Measurements from ENCODE around the gene FIZ1.

FIZ1 gene, protein sequence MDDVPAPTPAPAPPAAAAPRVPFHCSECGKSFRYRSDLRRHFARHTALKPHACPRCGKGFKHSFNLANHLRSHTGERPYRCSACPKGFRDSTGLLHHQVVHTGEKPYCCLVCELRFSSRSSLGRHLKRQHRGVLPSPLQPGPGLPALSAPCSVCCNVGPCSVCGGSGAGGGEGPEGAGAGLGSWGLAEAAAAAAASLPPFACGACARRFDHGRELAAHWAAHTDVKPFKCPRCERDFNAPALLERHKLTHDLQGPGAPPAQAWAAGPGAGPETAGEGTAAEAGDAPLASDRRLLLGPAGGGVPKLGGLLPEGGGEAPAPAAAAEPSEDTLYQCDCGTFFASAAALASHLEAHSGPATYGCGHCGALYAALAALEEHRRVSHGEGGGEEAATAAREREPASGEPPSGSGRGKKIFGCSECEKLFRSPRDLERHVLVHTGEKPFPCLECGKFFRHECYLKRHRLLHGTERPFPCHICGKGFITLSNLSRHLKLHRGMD

DNA sequence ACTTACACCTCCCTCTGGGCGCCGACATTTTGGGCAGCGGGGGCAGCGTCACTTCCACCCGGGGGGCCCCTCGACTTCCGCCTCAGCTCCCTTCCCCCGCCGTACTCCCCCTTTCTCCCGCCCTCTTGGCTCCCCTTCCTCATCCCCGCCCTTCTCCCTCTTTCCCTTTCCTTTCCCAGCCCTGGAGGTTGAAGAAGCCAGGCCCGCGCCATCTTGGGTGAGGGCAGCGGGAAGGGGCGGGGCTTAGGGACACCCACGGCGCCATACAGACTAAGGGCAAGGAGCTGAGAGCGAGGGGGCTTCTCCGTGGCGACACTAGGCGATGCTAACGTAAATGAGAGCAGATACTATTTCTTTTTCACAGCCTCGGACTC, at the start of gene FIZ1:
FIZ1 (minus strand) TSS at position 50 of the 374 bp plus-strand sequence. CDS start 1,652 bp downstream, outside the sequence.
- peak within 1 kb of the TSS; percentile 99 to 100 for H3K27ac Mint-ChIP-seq
- peaks cover 9 to 15% of the 10 kb centered on the region in 2 donors for H3K9me3 Mint-ChIP-seq
- H3K27me3 Mint-ChIP-seq, result no peaks in the 10 kb centered on the region
- H3K4me1 Mint-ChIP-seq, result peaks cover 51% of the 10 kb centered on the region
- DNase-seq (peak; percentile 97 to 98), ATAC-seq (peak; percentile 80)
- peak within 1 kb of the TSS; percentile 85 to 92 for H3K4me3 Mint-ChIP-seq

DNA sequence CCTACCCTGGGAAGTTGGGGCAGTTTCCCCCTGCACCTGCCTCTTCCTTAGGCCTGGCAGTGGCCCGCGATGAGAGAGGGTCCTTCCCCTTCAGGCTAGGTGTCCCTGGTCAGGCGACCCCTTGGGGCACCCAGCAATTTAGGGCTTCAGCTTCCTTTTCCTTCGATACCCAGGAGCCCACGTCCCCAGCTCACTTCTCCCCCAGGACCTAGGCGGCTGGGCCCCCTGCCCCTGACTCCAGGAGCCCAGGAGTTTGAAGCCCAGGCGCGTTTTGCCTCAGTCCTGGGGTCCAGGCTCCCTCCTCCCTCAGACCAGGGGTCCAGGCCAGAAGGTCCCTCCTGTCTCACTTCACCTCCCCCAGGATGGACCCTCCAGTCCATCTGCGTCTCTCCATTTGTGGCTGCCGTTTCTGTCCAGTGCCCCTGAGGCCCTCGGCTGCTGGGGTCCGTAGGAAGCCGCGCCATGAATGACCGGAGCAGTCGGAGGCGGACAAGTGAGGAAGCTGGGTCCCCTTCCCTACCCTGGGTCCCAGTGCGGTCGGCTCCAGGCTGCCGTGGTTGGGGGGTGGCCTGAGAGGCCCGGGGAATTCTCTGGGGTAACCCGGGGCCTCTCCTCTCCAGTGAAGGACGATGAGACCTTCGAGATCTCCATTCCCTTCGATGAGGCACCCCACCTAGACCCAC, 49.4 kb upstream of the FIZ1 start:
- no peaks in the 10 kb centered on the region for H3K27me3 Mint-ChIP-seq
- ATAC-seq, result no peak
- H3K4me3 Mint-ChIP-seq, result peak overlapping the region; percentile 82 to 97
- H3K4me1 Mint-ChIP-seq, result peaks cover 69% of the 10 kb centered on the region
- H3K9me3 Mint-ChIP-seq, result no peaks in the 10 kb centered on the region
- no peak for DNase-seq
- H3K27ac Mint-ChIP-seq, result peak overlapping the region; percentile 31 to 96

DNA sequence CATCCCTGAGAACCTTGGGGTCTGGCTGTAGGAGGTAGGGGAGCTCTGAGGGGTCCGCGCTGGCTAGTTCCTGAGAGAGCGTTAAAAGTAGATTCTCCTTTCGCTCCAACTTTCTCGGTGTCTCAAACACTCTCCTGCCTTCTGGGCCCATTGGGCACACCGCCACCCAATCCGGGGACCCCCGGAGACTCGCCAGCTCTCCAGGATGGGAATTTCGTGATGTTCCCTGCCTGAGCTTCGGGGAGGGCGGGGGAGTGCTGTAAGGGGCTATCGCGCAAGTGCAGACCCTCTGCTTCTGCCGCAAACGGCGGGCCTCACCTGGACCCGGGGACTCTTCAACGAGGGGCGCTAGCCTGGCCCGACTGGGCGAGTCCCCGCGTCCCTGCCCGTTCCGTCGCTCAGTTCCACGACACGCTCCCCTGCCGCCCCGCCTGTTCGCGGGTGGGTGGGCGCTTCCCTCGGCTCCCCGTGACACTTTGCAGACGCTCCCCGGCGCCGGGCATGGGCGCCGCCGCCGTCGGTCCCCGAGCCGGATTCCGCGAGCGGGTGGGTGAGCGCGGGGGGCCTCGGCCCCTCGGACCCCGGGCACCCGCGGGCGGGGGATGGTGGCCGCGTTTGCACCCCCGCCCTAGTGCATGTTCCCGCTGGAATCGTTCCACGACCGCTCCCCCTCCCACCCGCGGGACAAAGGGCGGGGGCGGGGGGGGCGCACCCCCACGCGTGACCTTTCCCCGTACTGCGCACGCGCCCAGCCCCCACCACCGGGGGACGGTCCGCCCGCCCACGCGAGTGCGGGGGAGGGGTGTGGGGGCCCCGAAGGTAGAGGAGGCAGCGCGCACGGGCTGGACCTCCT, 48.6 kb upstream of the FIZ1 start, which contains the start of gene CCDC106:
CCDC106 (plus strand) TSS at position 481 of the 853 bp plus-strand sequence. CDS start 835 bp downstream, outside the sequence.
- Mint-ChIP-seq H3K27ac (peak within 1 kb of the TSS; percentile 93 to 96), H3K9me3 (no peaks in the 10 kb centered on the region), H3K4me1 (peaks cover 77% of the 10 kb centered on the region), H3K27me3 (no peaks in the 10 kb centered on the region), H3K4me3 (peak within 1 kb of the TSS; percentile 92 to 97)
- DNase-seq (peak; percentile 66 to 68), ATAC-seq (peak; percentile 31)

DNA sequence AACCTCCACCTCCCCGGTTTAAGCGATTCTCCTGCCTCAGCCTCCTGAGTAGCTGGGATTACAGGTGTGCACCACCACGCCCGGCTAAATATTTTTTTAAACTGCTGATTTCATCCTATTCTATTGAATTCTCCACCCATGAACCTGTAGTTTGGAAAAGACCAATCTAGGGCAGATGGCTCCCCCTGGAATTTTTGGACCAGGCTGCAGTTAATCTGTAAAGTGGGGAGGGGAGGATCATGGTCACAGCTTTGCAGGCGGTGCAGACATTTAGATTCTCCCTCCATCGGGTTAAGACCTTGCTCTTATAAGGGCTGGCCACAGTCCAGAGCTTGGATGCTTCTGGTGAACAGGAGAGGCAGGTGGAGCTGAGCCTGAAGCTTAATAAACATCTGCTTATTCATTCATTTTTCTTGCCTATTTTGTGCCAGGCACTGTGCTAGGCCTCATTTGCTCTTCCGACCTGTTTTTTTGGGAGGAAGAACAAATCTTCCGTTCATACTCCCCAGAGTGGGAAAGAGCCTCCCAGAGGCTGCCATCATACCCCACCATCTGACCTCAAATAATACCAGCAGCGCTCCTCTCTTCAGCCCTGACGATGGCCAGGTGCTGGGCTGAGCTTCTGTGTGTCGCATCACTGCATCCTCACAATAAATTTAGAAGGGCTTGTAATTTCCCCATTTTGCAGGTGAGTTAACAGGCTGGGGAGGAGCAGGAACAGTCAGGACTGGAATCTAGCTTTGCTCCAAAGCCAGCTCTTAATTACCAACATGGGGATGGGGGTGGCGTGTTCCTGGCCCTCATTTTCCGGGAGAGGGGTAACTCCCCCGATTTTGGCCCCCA, 47.8 kb upstream of the FIZ1 start:
- Mint-ChIP-seq H3K27me3 (no peaks in the 10 kb centered on the region), H3K4me1 (peaks cover 79% of the 10 kb centered on the region), H3K4me3 (peak overlapping the region; percentile 92 to 96), H3K27ac (peak overlapping the region; percentile 27 to 90), H3K9me3 (no peaks in the 10 kb centered on the region)
- no peak for ATAC-seq
- DNase-seq, result no peak

DNA sequence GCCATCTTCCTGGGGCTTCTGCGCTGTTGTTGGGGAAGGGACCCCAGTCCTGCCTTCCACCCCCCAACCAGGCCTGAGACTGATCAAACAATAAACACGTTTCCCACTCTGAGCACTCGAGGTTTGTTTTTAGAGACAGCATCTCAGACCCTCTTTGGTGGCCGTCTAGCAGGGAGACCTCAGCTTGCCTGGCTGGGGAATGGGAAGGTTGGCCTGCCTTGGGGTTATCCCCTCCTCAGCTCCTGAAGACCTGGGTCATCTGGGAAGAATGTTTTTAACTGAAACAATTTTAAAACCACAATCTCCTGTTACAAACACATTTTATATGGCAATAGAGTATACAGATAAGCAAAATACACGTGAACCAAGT, 46.2 kb upstream of the FIZ1 start:
- ATAC-seq (no peak), DNase-seq (no peak)
- no peaks in the 10 kb centered on the region for H3K9me3 Mint-ChIP-seq
- no peaks in the 10 kb centered on the region for H3K27me3 Mint-ChIP-seq
- H3K27ac Mint-ChIP-seq, result peak overlapping the region in 1 of 2 donors; percentile 13
- peaks cover 72% of the 10 kb centered on the region for H3K4me1 Mint-ChIP-seq
- H3K4me3 Mint-ChIP-seq, result peak overlapping the region; percentile 60 to 96

DNA sequence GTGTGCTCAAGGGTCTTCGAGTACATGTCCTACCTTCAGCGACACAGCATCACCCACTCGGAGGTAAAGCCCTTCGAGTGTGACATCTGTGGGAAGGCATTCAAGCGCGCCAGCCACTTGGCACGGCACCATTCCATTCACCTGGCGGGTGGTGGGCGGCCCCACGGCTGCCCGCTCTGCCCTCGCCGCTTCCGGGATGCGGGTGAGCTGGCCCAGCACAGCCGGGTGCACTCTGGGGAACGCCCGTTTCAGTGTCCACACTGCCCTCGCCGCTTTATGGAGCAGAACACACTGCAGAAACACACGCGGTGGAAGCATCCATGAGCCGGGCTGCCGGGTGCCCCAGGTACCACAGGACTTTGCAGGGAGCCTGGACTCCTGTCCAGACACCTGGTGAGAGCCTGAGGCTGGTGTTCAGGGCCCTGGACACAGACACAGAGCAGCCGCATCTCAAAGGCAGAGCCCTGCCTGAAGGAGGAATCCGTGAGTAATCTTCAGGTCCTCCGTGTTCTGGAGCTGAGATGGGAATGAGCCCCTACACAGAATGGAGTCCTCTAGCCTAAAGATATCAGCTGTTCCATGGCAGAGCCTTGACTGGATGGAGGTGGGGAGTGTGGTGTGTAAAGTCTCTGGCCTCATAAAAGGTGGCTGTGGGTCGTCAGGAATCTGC, 45.7 kb upstream of the FIZ1 start:
- peaks cover 72% of the 10 kb centered on the region for H3K4me1 Mint-ChIP-seq
- peak overlapping the region; percentile 69 to 89 for H3K27ac Mint-ChIP-seq
- H3K9me3 Mint-ChIP-seq, result no peaks in the 10 kb centered on the region
- peak overlapping the region; percentile 96 to 98 for H3K4me3 Mint-ChIP-seq
- H3K27me3 Mint-ChIP-seq, result no peaks in the 10 kb centered on the region
- ATAC-seq, result no peak
- no peak for DNase-seq

DNA sequence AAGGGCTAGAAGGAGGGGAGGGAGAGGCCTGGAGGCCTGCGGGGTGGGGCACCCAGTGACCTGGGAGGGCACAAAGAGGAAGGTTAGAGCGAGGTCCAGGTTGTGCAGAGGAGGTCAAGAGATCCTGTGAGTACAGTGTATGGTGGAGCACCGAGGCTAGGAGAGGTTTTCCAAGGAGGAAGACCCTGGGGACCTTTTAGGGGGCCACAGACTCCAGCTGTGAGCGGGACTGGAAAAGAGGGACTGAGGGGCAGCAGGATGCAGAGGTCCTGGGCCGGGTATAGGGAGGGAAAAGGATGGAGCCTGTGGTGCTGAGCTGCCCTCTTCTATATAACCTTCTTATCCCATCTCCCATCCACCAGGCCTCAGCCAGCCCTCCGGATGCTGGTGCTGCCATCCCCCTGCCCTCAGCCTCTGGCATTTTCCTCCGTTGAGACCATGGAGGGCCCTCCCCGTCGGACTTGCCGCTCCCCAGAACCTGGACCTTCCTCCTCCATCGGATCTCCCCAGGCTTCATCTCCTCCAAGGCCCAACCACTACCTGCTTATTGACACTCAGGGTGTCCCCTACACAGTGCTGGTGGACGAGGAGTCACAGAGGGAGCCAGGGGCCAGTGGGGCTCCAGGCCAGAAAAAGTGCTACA, 45.0 kb upstream of the FIZ1 start:
- no peaks in the 10 kb centered on the region for H3K27me3 Mint-ChIP-seq
- no peak for DNase-seq
- H3K4me1 Mint-ChIP-seq, result peaks cover 71% of the 10 kb centered on the region
- peak overlapping the region; percentile 95 to 98 for H3K27ac Mint-ChIP-seq
- no peak for ATAC-seq
- H3K4me3 Mint-ChIP-seq, result peak overlapping the region; percentile 96 to 98
- no peaks in the 10 kb centered on the region for H3K9me3 Mint-ChIP-seq

DNA sequence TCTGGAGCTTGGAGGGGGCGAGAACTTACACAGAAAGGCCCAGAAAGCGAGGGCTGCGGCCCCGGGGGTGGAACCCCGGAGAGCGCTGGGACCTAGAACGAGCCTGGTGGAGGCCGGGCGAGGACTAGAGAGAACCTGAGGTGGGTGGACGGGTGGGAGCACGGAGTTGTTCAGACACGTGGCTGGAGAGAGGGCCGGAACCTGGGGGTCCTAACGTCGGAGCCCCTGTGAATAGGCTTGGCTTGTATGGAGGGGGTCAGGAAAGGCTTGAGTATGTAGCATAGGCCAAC, 44.5 kb upstream of the FIZ1 start:
- Mint-ChIP-seq H3K27ac (peak overlapping the region; percentile 95 to 98), H3K9me3 (no peaks in the 10 kb centered on the region), H3K27me3 (no peaks in the 10 kb centered on the region), H3K4me1 (peaks cover 71% of the 10 kb centered on the region), H3K4me3 (peak overlapping the region; percentile 96 to 98)
- peak; percentile 0 for ATAC-seq
- no peak for DNase-seq

DNA sequence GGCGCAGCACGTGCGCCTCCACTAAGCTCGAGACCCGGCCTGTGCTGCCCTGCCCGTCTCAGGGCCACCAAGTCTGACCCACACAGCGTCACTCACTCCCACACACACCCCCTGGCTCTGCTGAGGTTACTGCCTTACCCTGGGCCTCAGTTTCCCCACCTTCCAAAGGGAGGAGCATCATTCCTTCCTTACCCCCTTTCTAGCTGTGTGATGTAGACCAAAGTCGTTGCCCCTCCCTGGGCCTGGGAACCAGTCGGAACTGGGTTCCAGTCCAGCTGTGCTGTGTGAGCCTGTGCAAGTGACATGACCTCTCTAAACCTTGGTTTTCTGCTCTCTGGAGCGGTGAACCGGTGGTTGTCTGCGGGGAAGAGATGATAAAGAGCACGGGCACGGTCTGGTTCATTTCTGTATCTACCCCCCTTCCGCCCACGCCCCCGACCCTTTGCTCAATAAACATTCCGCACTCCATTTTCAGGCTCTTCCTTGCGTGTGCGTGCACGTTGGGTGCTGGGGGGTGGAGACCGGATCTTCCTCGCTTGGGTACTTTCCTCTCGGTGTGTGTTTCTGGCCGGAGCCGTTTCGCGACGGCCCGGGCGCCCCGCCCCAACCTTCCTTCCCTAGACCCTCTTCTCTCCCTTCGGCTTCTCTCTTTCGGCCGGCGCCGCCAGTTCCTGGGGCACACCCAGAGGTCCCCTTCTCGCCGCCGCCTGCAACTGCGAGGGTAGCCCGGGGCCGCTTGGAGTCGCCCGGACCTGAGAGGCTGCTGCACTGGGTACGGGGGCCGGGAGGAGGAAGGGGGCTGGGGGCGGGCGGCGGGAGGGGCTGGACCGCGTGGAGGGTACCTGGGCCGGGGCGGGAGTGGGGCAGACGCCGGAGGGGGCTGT, 43.9 kb upstream of the FIZ1 start, which contains the start of gene ZNF581:
ZNF581 (plus strand) TSS at position 647 of the 884 bp plus-strand sequence. CDS start 923 bp downstream, outside the sequence.
- Mint-ChIP-seq H3K27me3 (no peaks in the 10 kb centered on the region), H3K4me3 (peak within 1 kb of the TSS; percentile 96 to 98), H3K4me1 (peaks cover 68% of the 10 kb centered on the region), H3K9me3 (no peaks in the 10 kb centered on the region), H3K27ac (peak within 1 kb of the TSS; percentile 97 to 98)
- peak; percentile 84 for DNase-seq
- ATAC-seq, result peak; percentile 68

DNA sequence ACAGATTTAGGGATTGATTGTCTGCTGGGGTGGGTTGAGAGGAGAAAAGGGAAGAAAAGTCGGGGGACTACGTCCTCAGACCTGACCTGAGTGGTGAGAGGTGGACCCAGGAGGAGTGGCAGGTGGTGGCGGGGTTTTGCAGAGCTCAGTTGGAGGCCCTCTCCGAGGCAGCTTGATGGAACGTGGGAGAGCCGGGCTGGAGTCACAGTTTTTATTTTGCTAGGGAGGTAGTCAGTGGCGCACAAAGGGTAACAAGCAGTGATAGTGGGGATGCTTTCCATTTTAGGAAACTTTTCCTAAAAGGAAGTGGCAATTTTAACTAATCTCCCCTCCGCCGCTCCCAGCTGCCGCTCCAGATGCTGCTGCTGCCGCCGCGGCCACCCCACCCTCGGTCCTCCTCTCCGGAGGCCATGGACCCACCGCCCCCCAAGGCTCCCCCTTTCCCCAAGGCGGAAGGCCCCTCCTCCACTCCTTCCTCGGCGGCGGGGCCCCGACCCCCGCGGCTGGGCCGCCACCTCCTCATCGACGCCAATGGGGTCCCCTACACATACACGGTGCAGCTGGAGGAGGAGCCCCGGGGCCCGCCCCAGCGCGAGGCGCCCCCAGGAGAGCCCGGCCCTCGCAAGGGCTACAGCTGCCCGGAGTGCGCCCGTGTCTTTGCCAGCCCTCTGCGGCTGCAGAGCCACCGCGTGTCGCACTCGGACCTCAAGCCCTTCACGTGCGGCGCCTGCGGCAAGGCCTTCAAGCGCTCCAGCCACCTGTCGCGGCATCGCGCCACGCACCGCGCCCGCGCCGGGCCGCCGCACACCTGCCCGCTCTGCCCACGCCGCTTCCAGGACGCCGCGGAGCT, 43.1 kb upstream of the FIZ1 start:
- peak in 1 of 2 donors; percentile 56 for DNase-seq
- peaks cover 0 to 6% of the 10 kb centered on the region in 2 donors for H3K9me3 Mint-ChIP-seq

DNA sequence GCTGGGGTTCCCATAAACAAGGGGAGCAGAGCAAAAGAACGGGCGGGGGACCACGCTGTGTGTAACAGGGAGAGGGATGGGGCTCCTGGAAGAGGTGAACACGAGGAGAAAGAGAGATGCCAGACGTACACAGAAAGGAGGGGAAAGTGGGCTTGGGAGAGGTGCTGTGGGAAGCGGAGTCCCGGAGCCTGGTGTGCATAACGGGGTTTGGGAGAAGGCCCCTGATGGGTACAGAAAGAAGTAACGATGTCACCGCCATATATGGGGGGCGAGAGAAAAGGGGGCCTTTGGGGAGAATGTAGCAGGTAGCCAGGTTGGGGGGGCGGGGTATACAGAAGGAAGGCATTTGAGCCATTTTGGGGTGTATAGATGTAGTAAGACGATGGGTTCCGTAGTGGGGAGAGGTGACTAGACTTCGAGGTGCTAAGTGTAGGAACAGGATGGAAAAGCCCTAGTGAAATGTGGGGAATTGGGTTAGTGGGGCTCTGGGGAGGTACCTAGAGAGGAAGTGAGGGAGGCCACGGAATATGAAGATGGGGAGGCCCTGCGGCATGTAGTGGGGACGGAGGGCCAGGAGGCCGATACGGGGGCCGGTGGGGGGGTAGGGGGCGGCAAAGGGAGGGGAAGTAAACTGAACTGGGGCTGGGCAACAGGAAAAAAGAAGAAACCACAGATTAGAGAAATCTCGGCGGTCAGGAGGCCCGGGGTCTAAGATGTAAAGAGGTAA, 42.3 kb upstream of the FIZ1 start:
- no peaks in the 10 kb centered on the region for H3K27me3 Mint-ChIP-seq
- peaks cover 0 to 6% of the 10 kb centered on the region in 2 donors for H3K9me3 Mint-ChIP-seq
- H3K4me3 Mint-ChIP-seq, result peak overlapping the region; percentile 96 to 98
- H3K27ac Mint-ChIP-seq, result peak overlapping the region; percentile 94 to 96
- peaks cover 70% of the 10 kb centered on the region for H3K4me1 Mint-ChIP-seq
- peak; percentile 47 to 55 for DNase-seq
- peak; percentile 19 for ATAC-seq

More for the DNA sequence above, 43.1 kb upstream of the FIZ1 start:
- H3K27ac Mint-ChIP-seq, result peak overlapping the region; percentile 95 to 97
- H3K4me1 Mint-ChIP-seq, result peaks cover 70% of the 10 kb centered on the region
- no peaks in the 10 kb centered on the region for H3K27me3 Mint-ChIP-seq
- peak overlapping the region; percentile 96 to 98 for H3K4me3 Mint-ChIP-seq
- peak; percentile 18 for ATAC-seq

Data from stimulated activated naive CD8-positive, alpha-beta T cell treated with anti-CD3 and anti-CD28 coated beads, Interleukin-15, amount 100 ng/mL, for 72 hours (primary cell).